ENCODE measurements around the gene NLRP6. TPM values are rescaled to one million over a fixed set of nuclear protein-coding genes. Genes with fewer than 3 reads are reported as not detected.

The NLRP6 gene
- total and polyA plus RNA-seq, 2 of the 4 experiments (the other 2 are of a cell fraction), result not detected

DNA sequence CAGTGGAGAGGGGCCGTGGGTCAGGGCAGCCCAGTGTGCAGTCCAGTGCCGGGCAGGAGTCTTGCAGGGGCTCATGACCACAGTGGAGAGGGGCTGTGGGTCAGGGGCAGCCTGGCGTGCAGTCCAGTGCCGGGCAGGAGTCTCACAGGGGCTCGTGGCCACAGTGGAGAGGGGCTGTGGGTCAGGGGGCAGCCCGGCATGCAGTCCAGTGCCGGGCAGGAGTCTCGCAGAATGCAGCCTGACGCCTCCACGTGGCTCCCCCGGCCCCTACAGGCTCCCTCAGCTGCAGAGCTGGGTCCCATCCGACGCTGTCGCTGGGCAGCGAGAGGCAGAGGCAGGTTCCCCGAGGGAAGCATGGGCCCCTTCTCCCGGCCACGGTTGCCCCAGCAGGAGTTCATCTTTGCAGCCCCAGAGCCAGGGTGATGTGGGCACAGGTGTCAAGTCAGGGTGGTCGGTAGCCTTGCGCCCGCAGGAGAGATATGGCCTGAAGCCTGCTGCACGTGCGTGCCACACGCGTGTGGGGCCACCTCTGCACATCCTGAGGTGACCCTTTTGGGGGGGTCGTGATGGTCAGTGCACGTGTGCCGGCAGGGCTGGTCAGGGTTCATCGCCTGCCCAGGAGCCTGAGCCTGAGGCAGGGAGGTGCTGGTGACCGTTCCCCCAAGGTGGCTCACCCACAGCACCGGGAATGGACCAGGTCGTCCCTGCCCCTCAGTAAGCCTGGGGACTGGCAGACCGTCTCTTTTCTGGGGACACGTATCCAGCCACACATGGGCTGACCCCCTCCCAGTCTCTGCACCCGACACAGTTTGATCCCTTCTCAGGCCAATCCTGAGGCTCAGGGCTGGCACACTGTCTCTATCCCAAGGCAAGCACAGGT lies 18.2 kb downstream of the NLRP6 start:
- H4K20me1 ChIP-seq (ENCODE audit: insufficient read depth, low read length), result no peaks in the 10 kb centered on the region
- H3K14ac ChIP-seq (replicated peaks; ENCODE audit: low read depth, low read length), result no peak overlapping the region
- H3K27ac ChIP-seq (ENCODE audit: insufficient read depth, low read length), result no peak overlapping the region
- H4K91ac ChIP-seq (ENCODE audit: insufficient read depth, low read depth, low read length), result no peak overlapping the region
- peaks cover 8% of the 10 kb centered on the region for H3K27me3 ChIP-seq (ENCODE audit: control insufficient read depth, insufficient read depth, low read length)
- no peaks in the 10 kb centered on the region for H3K79me1 ChIP-seq (ENCODE audit: low read depth in 1 of 2, low read length in 2 of 2)
- peaks cover 16% of the 10 kb centered on the region for H3K36me3 ChIP-seq (ENCODE audit: control insufficient read depth, insufficient read depth, low read length)
- ATAC-seq (ENCODE audit: low read depth) (no peak), DNase-seq (no peak)
- H2AFZ ChIP-seq (replicated peaks; ENCODE audit: low read length, poor library complexity), result no peak overlapping the region
- intact Hi-C loops (cut with micrococcal nuclease) (no loop called here), dilution Hi-C loops (cut with HindIII; ENCODE audit: low sequenced_read_pairs, unreplicated experiment) (no loop called here), in situ Hi-C loops (cut with MboI; ENCODE audit: low sequenced_read_pairs) (no loop called here)
- H4K8ac ChIP-seq (ENCODE audit: low read depth in 2 of 2, low read length in 2 of 2), result no peak overlapping the region
- H3K4me3 ChIP-seq (ENCODE audit: insufficient read depth, low read depth, low read length), result no peak overlapping the region
- no peak overlapping the region for H3K4ac ChIP-seq (ENCODE audit: low read depth, low read length)
- no peak overlapping the region for H2AK9ac ChIP-seq (replicated peaks; ENCODE audit: low read depth, low read length, poor library complexity)
- no peak for TF ChIP-seq CEBPB (IDR thresholded peaks at IDR 0.05; ENCODE audit: low read depth, low read length)
- no peak for TF ChIP-seq NFE2L2 (IDR thresholded peaks at IDR 0.05; ENCODE audit: low read depth, low read length)
- H3K9me1 ChIP-seq (ENCODE audit: insufficient read depth, low read length), result no peaks in the 10 kb centered on the region
- H2AK5ac ChIP-seq (ENCODE audit: low read depth, low read length), result no peak overlapping the region
- no TSS peak for BruUV-seq (replicated peaks)
- no peak overlapping the region for H3K18ac ChIP-seq (ENCODE audit: low read depth, low read length)
- ChIA-PET POLR2A (ENCODE audit: unreplicated experiment) (no interaction called here), CTCF (no interaction called here)
- H3K4me2 ChIP-seq (ENCODE audit: low read depth, low read length), result no peak overlapping the region
- H3K56ac ChIP-seq (ENCODE audit: extremely low read depth, insufficient read depth, low read length), result no peak overlapping the region
- H4K5ac ChIP-seq (ENCODE audit: low read depth, low read length), result no peak overlapping the region
- H2BK20ac ChIP-seq (ENCODE audit: low read depth, low read length), result no peak overlapping the region
- H3K4me1 ChIP-seq (ENCODE audit: control insufficient read depth, insufficient read depth, low read length), result no peaks in the 10 kb centered on the region; the same call in 1 of the 2 replicates
- H2BK120ac ChIP-seq (ENCODE audit: low read depth, low read length), result no peak overlapping the region
- H2BK15ac ChIP-seq (ENCODE audit: low read depth, low read length), result no peak overlapping the region
- H2BK5ac ChIP-seq (ENCODE audit: low read depth, low read length, poor library complexity, severe bottlenecking), result no peak overlapping the region
- 77% methylated on average over 14 of the region's 35 CpGs; no CpG with 5 or more reads in 1 of the 2 experiments for WGBS, 2 experiments (ENCODE audit: extremely low coverage in 2 of 2, insufficient read length in 1 of 2)
- H3K9ac ChIP-seq (ENCODE audit: low read depth, low read length), result no peak overlapping the region
- H3K9me3 ChIP-seq (ENCODE audit: control insufficient read depth, insufficient read depth, low read length), result no peaks in the 10 kb centered on the region
- no peak overlapping the region for H3K23ac ChIP-seq (ENCODE audit: low read depth, low read length)
